IMR-90 (cell line): ENCODE measurements around the gene AKIRIN2.

Experiments
- CEBPB ChIP-seq: IDR thresholded peaks from 2 replicates; pipeline ENCODE4 v1.6.1; 2012; ENCODE audit warnings: low read depth, low read length, improper control_type of control experiment
- CTCF ChIP-seq: conservative IDR thresholded peaks from 2 replicates; pipeline ENCODE4 v1.5.1; 2012; ENCODE audit warnings: mild to moderate bottlenecking, low read depth, low read length, improper control_type of control experiment

- no peak for TF ChIP-seq CEBPB
- no peak for TF ChIP-seq CTCF
These were observed 18.1 kb downstream of the AKIRIN2 start for GRCh38 chr6:87683890-87684289.
